PFSK-1 (cell line): ENCODE measurements around the gene CST6.

Experiments
- FOXP2 ChIP-seq: optimal IDR thresholded peaks from 2 replicates; pipeline ENCODE3; 2011; ENCODE audit warnings: borderline replicate concordance, control low read depth, inconsistent platforms; ENCODE audit not compliant: insufficient read depth; ENCODE audit errors: extremely low read length, extremely low read depth
- POLR2AphosphoS5 ChIP-seq: IDR thresholded peaks from 2 replicates; pipeline ENCODE4 v1.6.1; 2012; ENCODE audit warnings: low read depth, mild to moderate bottlenecking, control low read depth, low read length, moderate library complexity
- REST ChIP-seq, 2 experiments: IDR thresholded peaks; 2 replicates each; pipeline versions ENCODE4 v1.6.1 to v1.8.0; 2011 to 2012; ENCODE audit warnings: low read depth in 2 of 2, low read length in 2 of 2, control low read depth in 1 of 2, inconsistent platforms in 1 of 2, mild to moderate bottlenecking in 1 of 2, moderate library complexity in 1 of 2; ENCODE audit not compliant: insufficient read depth in 1 of 2
- SIN3A ChIP-seq: IDR thresholded peaks from 2 replicates; pipeline ENCODE4 v1.6.1; 2012; ENCODE audit warnings: mild to moderate bottlenecking, low read length, moderate library complexity, borderline replicate concordance; ENCODE audit not compliant: insufficient read depth
- TAF1 ChIP-seq: IDR thresholded peaks from 2 replicates; pipeline ENCODE4 v1.6.1; 2012; ENCODE audit warnings: low read length, control low read depth, borderline replicate concordance; ENCODE audit not compliant: insufficient read depth

The CST6 gene

GRCh38 chr11:65988791-65989592 is 22.8 kb upstream of the CST6 start:
- TF ChIP-seq TAF1: no peak
- no peak for TF ChIP-seq FOXP2
- no peak for TF ChIP-seq SIN3A
- no peak for TF ChIP-seq REST (IDR thresholded peaks at IDR 0.05; ENCODE audit: insufficient read depth in 1 of 2, low read depth in 2 of 2, low read length in 2 of 2)
- TF ChIP-seq POLR2AphosphoS5: no peak

- TF ChIP-seq SIN3A: no peak
- no peak for TF ChIP-seq POLR2AphosphoS5
- TF ChIP-seq FOXP2: no peak
- TF ChIP-seq TAF1: no peak
- TF ChIP-seq REST (IDR thresholded peaks at IDR 0.05; ENCODE audit: insufficient read depth in 1 of 2, low read depth in 2 of 2, low read length in 2 of 2): no peak
Observed at GRCh38 chr11:65992056-65992455, 19.8 kb upstream of the CST6 start.

DNA sequence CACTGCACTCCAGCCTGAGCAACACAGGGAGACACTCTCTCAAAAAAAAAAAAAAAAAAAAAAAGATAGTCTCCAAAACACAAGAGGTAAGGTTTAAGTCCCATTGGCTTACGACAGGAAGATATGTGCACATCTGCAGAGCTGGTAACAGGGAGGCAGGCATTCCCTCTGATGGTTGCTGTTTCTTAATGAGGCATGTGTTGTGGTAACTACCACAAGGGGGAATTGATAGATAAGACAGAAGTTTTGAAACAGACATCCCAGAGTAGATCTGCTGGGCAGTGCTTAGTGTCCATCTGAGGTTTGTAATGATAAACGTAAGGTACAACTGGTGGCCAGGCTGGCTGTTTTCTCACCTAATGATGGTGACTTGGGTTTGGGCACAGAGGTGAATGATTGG is 14.5 kb upstream of the CST6 start:
- TF ChIP-seq POLR2AphosphoS5: no peak
- no peak for TF ChIP-seq REST (IDR thresholded peaks at IDR 0.05; ENCODE audit: insufficient read depth in 1 of 2, low read depth in 2 of 2, low read length in 2 of 2)
- no peak for TF ChIP-seq SIN3A
- no peak for TF ChIP-seq FOXP2
- no peak for TF ChIP-seq TAF1

- TF ChIP-seq FOXP2 (peak; percentile 90), POLR2AphosphoS5 (peak; percentile 78), REST (IDR thresholded peaks at IDR 0.05; ENCODE audit: insufficient read depth in 1 of 2, low read depth in 2 of 2, low read length in 2 of 2) (0 out of 4 replicates have a peak, but pooled peaks of 1 of the 2 experiments have one; percentile 38), SIN3A (peak; percentile 76), TAF1 (peak; percentile 92; the same call in 1 of the 2 replicates)
Observed at GRCh38 chr11:66001942-66002647, 9.7 kb upstream of the CST6 start, which contains the start of the genes BANF1 and EIF1AD. Gene BANF1 (plus strand): TSS chr11:66002503. CDS start chr11:66003251, 748 bp downstream. Gene EIF1AD (minus strand): TSS chr11:66002157. CDS start chr11:66000389, 1,768 bp downstream.
